NT2/D1 (cell line): ENCODE results near the gene ITPK1.

Source experiments
- DNase-seq: peaks from one replicate; pipeline ENCODE4 v3.0.0-alpha.2; 2011; ENCODE audit warnings: low read depth, low spot score
- H3K27me3 ChIP-seq: 2 replicates; pipeline ENCODE4 v1.6.0; 2011; ENCODE audit warnings: mild to moderate bottlenecking; ENCODE audit not compliant: insufficient read length, insufficient read depth
- H3K36me3 ChIP-seq: 2 replicates; pipeline ENCODE4 v1.6.1; 2011; ENCODE audit warnings: mild to moderate bottlenecking, low read length, mixed read lengths; ENCODE audit not compliant: insufficient read depth, insufficient read length
- H3K4me1 ChIP-seq: 2 replicates; pipeline ENCODE4 v1.5.1; 2011; ENCODE audit not compliant: insufficient read depth, insufficient read length
- H3K4me3 ChIP-seq: 2 replicates; pipeline ENCODE4 v1.5.1; 2011; ENCODE audit warnings: low read depth; ENCODE audit not compliant: insufficient read length
- H3K9ac ChIP-seq: 2 replicates; pipeline ENCODE4 v1.6.0; 2011; ENCODE audit warnings: low read depth; ENCODE audit not compliant: insufficient read length
- H3K9me3 ChIP-seq: 2 replicates; pipeline ENCODE4 v1.5.1; 2011; ENCODE audit warnings: mild to moderate bottlenecking, low read length; ENCODE audit not compliant: insufficient read depth
- SUZ12 ChIP-seq: IDR thresholded peaks from 2 replicates; pipeline ENCODE4 v1.6.1; 2011; ENCODE audit not compliant: insufficient read length, insufficient read depth; ENCODE audit errors: extremely low read depth
- YY1 ChIP-seq: IDR thresholded peaks from 2 replicates; pipeline ENCODE4 v1.6.1; 2011; ENCODE audit not compliant: insufficient read length, insufficient read depth
- ZNF274 ChIP-seq: IDR thresholded peaks from 2 replicates; pipeline ENCODE4 v1.6.1; 2011; ENCODE audit warnings: mild to moderate bottlenecking, low read depth, low read length

Gene ITPK1

DNA sequence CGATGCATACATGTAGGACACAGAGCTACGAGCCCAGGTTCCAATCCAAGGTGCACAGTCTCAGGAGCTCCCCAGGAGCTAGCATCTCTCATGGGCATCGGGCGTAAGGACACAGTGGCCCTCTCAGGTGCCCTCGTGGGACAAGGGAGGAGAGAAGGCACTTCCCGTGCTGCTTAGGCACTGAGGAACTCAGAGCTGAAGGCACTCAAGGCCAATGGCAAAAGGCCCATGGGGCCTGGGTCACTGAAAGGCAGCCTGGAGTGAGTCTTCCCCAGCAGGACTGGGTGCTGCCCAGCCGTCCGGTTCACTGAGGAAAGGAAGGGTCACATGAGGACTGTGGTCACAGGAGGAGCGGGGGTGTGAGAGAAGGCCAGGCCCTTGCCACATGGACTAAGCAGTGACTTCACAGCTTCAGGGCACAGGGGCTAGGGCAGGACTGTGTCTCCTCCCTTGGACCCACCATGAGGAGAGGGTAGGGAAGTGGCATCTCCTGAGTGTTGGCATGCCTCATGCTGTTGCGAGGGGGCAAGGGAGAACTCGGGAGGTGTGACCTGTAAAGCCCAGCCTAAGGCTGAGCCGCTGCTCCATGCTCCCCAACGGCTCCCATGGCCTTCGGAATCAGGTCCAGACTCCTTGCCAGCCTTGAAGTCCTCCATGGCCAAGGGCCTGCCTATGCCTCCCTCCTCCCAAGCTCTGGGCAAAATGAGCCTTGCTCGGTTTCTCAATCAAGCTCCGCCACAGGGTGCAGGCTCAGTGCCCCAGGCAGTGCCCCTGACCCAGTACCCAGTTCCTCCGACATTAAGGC, 141.0 kb downstream of the ITPK1 start:
- Histone ChIP-seq H3K4me1 (peaks cover 8% of the 10 kb centered on the region), H3K36me3 (no peaks in the 10 kb centered on the region), H3K4me3 (no peak overlapping the region), H3K27me3 (no peaks in the 10 kb centered on the region), H3K9ac (no peak overlapping the region), H3K9me3 (peaks cover 38% of the 10 kb centered on the region)
- TF ChIP-seq SUZ12, result no peak
- TF ChIP-seq ZNF274, result no peak
- no peak for TF ChIP-seq YY1
- no peak for DNase-seq

DNA sequence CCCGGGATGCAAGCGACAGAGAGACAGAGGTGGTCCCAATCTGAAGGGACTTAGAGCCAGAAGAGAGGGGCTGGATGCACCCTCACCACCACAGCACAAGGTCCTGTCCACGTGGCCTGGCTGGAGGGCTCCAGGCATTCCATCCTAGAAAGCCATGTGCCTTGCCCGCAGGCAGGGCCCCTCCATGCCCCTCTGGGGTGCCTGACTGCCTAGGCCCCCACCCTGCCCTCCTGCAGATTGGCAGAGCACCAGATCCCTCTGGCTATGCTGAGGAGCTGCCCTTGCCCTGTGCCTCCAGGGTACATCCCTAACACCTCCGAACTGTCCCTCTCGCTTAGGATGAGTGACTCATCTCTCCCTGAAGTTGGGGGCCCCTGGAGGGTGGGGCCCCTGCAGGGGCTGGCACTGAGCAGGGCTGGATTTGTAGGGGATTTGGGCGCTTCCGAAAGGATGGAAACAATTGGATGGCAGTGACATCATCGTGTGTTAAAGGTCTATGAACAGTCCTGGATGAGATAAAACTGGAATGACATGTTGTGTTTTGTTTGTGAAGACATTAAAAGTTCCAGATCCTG, 141.8 kb downstream of the ITPK1 start:
- H3K9me3 ChIP-seq, result peaks cover 30% of the 10 kb centered on the region
- TF ChIP-seq SUZ12, result no peak
- TF ChIP-seq YY1, result no peak
- no peak for TF ChIP-seq ZNF274
- DNase-seq, result no peak

DNA sequence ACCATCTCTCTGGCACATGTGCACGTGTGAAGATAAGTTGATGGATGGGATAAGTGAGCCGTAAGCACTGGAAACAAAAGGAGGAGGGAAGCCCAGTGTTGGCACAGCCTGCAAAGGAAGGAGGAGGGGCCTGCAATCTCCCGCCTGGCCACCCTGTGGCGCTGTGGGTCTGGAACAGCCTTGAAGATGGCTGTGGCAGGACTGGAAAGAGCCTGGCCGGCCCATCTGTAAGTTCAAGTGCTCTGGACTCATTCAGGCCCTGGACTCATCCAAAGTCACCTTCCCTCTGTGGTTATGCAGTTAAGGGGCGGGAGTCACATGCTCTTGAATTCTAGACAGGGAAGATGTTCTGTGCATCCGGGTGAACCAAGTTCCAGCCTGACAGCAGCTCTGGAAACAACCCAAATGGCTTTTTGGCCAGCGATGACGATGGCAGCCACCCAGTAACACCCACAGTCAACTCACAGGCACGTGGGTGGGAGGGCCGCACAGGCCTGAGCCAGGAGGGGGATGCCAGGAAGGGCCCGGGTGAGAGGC, 142.4 kb downstream of the ITPK1 start:
- no peaks in the 10 kb centered on the region for H3K27me3 ChIP-seq
- H3K36me3 ChIP-seq, result no peaks in the 10 kb centered on the region
- peaks cover 11% of the 10 kb centered on the region for H3K4me1 ChIP-seq
- DNase-seq, result peak; percentile 38
- peaks cover 24% of the 10 kb centered on the region; the same call in 1 of the 2 replicates for H3K9me3 ChIP-seq
- TF ChIP-seq ZNF274 (no peak), SUZ12 (no peak), YY1 (no peak)
- no peak overlapping the region for H3K4me3 ChIP-seq
- no peak overlapping the region for H3K9ac ChIP-seq

More for the DNA sequence above, 141.8 kb downstream of the ITPK1 start:
- Histone ChIP-seq H3K4me1 (peaks cover 8% of the 10 kb centered on the region), H3K9ac (no peak overlapping the region), H3K4me3 (no peak overlapping the region), H3K36me3 (no peaks in the 10 kb centered on the region), H3K27me3 (no peaks in the 10 kb centered on the region)

DNA sequence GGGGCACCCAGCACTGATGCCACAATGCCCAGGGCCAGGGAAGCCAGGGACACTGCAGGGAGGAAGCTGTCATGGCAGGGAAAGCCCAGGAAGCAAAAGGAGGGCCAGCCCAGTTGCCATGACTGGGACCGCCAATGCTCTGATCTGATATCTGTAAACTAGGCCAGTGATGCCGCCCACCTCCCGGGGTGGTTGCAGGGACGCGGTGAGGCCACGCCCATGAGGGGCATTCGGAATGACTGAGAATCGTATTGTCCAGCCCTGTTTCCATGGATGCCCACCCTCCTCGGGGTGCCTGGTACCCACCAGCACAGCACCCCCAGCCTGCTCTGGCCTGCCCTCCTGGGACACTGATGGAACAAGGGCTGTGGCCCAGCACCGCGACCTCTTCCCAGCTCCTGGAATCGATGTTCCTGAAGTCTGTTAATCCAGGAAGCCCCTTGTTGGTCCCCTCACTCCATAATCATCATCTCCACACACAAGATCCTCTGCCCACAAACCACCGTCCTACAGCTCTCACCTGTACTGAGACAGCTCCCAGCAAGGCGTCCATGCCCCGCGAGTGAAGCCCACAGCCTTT, 144.0 kb downstream of the ITPK1 start:
- TF ChIP-seq YY1 (no peak), ZNF274 (no peak), SUZ12 (no peak)
- Histone ChIP-seq H3K9me3 (peaks cover 10% of the 10 kb centered on the region; the same call in 1 of the 2 replicates), H3K36me3 (no peaks in the 10 kb centered on the region)

DNA sequence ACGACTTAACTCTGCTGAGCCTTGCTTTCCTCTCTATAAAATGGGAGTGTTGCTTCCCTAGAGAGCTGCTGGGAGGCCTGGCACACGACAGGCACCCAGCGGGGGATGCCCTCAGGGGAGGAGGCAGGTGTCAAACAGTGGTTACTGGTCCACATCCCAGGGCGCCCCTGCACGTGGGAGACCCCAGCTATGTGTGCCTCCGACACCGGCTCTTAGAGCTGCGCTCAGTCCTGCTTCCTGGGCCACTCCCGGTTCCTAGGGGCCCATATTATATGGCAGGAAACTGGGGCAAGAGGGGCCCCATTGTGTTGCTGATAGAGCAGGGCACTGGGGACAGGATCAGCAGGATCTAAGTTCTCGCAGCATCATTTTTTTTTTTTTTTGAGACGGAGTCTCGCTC, 145.5 kb downstream of the ITPK1 start:
- no peaks in the 10 kb centered on the region for H3K27me3 ChIP-seq
- peaks cover 12% of the 10 kb centered on the region for H3K4me1 ChIP-seq
- H3K9me3 ChIP-seq, result no peaks in the 10 kb centered on the region; the same call in 1 of the 2 replicates
- TF ChIP-seq SUZ12, result no peak
- TF ChIP-seq YY1, result no peak
- TF ChIP-seq ZNF274, result no peak
- DNase-seq, result no peak
- no peak overlapping the region for H3K9ac ChIP-seq
- H3K36me3 ChIP-seq, result no peaks in the 10 kb centered on the region
- H3K4me3 ChIP-seq, result no peak overlapping the region

More for the DNA sequence above, 144.0 kb downstream of the ITPK1 start:
- DNase-seq, result no peak
- H3K9ac ChIP-seq, result no peak overlapping the region
- H3K27me3 ChIP-seq, result no peaks in the 10 kb centered on the region
- no peak overlapping the region for H3K4me3 ChIP-seq
- H3K4me1 ChIP-seq, result peaks cover 12% of the 10 kb centered on the region

DNA sequence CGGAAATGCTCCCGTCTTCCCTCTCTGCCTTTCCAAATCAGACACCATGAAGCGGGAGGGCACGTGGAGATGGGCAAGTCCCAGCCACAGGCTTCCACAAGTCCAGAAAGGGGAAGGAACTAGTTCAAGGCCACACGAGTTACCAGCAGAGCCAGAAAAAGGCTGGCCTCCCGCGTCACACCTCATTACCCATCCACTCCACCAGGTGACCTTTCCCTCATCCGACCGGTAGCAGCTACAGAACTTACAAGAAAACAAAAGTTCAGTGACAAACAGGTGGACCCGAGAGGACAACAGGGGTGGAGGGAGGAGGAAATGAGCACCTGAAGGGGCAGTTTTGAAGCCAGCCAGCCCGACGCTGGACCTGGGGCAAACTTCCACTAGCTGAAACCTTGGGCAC, 145.9 kb downstream of the ITPK1 start:
- H3K4me3 ChIP-seq, result no peak overlapping the region
- peaks cover 3% of the 10 kb centered on the region; the same call in 1 of the 2 replicates for H3K9me3 ChIP-seq
- no peaks in the 10 kb centered on the region for H3K36me3 ChIP-seq
- H3K9ac ChIP-seq, result no peak overlapping the region
- H3K27me3 ChIP-seq, result no peaks in the 10 kb centered on the region
- peaks cover 12% of the 10 kb centered on the region for H3K4me1 ChIP-seq
- TF ChIP-seq SUZ12 (no peak), YY1 (no peak), ZNF274 (no peak)
- DNase-seq, result no peak

DNA sequence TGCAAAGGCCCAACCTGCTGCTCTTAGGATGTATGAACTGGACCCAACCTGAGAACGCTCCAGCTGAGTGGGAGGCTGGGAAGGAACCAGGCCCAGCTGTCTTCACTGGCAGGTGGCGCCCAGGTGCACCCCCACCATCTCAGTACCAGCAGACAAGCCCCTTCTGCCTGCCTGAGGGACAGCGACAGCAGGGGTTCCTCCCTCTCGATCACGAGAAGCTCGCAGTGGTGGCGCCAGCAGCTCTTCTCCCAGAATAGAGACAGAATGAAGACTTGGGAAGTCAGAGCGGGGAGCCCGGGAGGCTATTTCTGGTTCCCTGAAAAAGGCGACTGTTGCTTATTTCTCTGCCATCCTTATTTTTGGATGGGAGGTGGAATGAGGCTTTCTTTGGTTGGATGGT, 146.3 kb downstream of the ITPK1 start:
- no peak for DNase-seq
- peaks cover 8% of the 10 kb centered on the region; the same call in 1 of the 2 replicates for H3K9me3 ChIP-seq
- no peak for TF ChIP-seq ZNF274
- TF ChIP-seq YY1, result no peak
- TF ChIP-seq SUZ12, result no peak
- H3K36me3 ChIP-seq, result no peaks in the 10 kb centered on the region
- no peak overlapping the region for H3K9ac ChIP-seq
- H3K27me3 ChIP-seq, result no peaks in the 10 kb centered on the region
- H3K4me3 ChIP-seq, result no peak overlapping the region
- H3K4me1 ChIP-seq, result peaks cover 12% of the 10 kb centered on the region
